Panc1 (cell line): ENCODE results near the gene IFNL4.
"Not testable (repeated sequence)": the region's sequence is repeated elsewhere in the genome, so short reads cannot be mapped to it uniquely, and the experiment has no call there.

Experiments
- POLR2AphosphoS5 ChIP-seq: IDR thresholded peaks from 2 replicates; pipeline ENCODE4 v1.6.1; 2012; ENCODE audit warnings: mild to moderate bottlenecking, low read depth, low read length, moderate library complexity
- TCF7L2 ChIP-seq: IDR thresholded peaks from 2 replicates; pipeline ENCODE4 v1.6.1; 2011; ENCODE audit warnings: mild to moderate bottlenecking, low read depth, low read length, inconsistent platforms
- TF ChIP-seq, protein P1 (sequence below): fragments of 450-650 bp; IDR thresholded peaks from 2 replicates; pipeline ENCODE4 v1.5.1; 2017; ENCODE audit warnings: mild to moderate bottlenecking

DNA sequence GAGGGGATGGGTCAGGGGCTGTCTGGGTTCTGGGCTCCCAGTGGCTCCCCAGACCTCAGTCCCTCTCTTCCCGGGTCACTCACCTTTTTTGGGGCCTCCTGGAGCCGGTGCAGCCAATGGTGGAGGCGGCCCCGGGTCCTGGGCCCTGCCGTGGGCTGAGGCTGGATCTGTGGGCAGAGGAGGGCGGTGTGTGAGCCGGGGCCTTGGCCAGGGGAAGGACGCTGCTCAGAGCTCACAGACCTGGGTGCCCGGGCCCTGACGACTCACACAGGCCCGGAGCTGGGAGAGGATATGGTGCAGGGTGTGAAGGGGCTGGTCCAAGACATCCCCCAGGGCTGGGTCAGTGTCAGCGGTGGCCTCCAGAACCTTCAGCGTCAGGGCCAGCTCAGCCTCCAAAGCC is 4.9 kb downstream of the IFNL4 start:
- TF ChIP-seq, protein P1, sequence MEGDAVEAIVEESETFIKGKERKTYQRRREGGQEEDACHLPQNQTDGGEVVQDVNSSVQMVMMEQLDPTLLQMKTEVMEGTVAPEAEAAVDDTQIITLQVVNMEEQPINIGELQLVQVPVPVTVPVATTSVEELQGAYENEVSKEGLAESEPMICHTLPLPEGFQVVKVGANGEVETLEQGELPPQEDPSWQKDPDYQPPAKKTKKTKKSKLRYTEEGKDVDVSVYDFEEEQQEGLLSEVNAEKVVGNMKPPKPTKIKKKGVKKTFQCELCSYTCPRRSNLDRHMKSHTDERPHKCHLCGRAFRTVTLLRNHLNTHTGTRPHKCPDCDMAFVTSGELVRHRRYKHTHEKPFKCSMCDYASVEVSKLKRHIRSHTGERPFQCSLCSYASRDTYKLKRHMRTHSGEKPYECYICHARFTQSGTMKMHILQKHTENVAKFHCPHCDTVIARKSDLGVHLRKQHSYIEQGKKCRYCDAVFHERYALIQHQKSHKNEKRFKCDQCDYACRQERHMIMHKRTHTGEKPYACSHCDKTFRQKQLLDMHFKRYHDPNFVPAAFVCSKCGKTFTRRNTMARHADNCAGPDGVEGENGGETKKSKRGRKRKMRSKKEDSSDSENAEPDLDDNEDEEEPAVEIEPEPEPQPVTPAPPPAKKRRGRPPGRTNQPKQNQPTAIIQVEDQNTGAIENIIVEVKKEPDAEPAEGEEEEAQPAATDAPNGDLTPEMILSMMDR, result not testable (repeated sequence)
- not testable (repeated sequence) for TF ChIP-seq TCF7L2, POLR2AphosphoS5
